Activated CD4-positive, CD25-positive, alpha-beta regulatory T cell treated with anti-CD3 and anti-CD28 coated beads, Interleukin-2, amount 50 U/mL, for 16 hours (primary cell): ENCODE data around the gene PGBD5.

Source experiments
- DNase-seq: peaks from one replicate; pipeline ENCODE4 v3.0.0-alpha.2; 2020; ENCODE audit warnings: low read depth, low spot score

PGBD5 gene

DNA sequence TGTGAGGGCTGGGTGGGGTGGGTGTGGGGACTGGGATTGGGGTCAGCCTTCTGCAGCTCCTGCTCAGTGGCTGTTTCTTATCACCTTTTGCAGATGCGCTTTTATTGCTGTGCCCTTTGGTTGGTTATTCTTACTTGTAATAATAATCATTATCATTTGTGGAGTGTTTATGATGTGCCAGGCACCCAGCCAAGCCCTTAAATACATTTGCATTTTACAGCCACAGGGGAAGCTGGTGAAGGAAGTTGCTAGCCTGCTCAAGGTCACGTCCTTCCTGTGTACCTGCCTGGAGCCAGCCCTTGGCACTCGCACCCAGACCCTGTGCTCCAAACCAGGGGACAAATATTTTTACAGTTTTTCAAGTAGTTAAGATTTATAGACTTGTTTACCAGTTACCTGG lies 144.0 kb downstream of the PGBD5 start:
- DNase-seq: no peak

DNA sequence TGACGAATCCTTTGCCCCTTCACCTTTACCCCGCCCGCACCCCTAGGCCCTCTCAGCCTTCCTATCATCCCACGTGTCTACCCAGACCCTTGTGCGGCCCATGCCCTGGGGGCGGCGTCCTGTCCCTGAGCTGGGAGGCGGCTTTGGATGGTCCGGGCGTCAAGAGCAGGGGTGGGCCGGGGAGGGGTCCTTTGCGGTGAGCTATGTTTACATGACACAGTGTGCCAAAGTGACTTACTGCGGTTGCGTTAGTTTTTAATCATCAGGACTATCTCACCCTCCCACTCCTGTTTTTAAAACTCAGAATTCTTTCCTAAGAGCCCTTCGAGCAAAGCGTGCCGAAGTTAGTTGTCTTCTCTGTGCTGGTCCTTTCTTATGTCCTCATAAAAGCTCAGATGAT lies 144.6 kb downstream of the PGBD5 start:
- DNase-seq: no peak

- DNase-seq: no peak
These were observed 145.2 kb downstream of the PGBD5 start for GRCh38 chr1:230280906-230281413.

- DNase-seq: no peak
These were observed 145.9 kb downstream of the PGBD5 start for GRCh38 chr1:230280054-230280795.

- no peak for DNase-seq
These were observed 146.6 kb downstream of the PGBD5 start for GRCh38 chr1:230279583-230279945.

DNA sequence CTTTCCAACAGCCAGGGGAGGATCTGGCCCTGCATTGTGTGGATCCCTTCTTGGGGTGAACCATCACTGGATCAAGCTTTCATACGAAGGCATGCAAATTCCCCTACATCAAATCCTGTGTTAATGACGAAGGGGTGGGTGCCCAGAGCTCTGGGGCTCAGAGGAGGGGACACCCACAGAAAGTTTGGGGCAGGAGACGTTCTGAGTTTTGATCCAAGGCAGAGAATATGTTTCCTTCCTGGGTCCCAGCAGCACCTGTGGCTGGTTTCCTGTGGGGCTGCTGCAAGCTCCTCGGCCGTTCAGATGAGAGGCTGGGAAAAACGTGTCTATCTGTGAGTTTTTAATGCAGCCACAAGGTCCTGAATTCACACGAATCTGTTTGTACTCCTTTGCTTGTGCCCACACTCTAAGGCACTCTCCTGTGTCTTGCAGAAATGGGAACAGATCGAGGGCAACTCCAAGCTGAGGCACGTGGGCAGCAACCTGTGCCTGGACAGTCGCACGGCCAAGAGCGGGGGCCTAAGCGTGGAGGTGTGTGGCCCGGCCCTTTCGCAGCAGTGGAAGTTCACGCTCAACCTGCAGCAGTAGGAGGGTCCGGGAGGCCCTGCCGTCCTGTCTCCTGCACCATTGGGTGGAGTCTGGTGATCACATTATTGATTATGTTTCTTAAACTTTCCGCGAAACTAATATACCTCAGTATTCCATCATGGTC lies 147.1 kb downstream of the PGBD5 start:
- DNase-seq: no peak

DNA sequence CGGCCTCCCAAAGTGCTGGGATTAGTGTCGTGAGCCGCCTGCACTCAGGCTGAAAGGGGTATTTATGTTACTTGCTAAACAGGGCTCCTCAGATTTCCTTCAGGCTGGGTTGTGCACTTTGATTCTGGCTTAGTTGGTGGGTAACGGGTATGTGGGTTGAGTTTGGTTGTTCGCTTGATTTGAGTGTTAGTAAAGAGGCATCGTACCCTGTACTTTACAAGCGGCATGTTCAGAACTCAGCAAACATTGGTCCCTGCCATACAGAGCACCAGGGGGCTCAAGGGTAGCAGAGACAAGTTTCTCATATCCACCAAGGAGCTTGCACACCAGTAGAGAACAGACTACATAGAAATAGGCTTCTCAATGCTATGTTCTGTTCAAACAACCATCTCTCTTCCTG lies 147.8 kb downstream of the PGBD5 start:
- DNase-seq: no peak

GRCh38 chr1:230277201-230278025 lies 148.7 kb downstream of the PGBD5 start:
- no peak for DNase-seq

DNA sequence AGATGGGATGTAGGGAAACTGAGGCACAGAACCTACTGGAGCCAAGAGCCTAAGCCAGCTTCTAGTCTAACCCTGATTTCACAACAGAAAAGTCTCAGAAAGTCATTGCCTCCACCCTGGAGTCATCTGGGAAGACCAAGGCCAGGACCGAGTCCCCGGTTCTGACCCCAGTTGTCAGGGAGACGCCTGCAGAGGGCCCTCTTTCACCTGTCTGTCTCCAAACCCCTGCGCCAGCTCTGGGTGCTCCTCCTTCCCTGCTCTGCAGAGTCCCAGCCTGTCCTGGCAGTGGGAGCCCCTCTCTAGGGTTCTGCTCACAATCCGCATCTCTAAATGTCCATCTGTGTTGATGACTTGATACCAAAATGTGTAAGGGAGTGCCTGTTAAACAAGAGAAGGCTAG lies 149.7 kb downstream of the PGBD5 start:
- DNase-seq: no peak

DNA sequence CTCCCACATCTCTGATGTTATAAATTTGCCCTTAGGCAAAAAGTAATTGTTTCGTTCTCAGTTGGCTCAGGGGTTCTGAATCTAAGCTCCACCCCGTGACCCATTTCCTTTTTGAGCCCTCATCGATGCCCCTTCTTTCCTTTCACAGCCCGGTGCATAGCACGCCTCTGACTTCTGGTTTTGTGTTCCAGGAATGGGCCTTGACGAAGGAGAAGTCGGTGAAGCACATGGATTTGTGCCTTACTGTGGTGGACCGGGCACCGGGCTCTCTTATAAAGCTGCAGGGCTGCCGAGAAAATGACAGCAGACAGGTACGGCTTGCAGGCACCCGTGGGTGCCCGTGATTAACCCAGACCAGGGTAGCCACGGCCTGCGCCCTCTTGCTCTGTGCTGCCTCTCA lies 151.9 kb downstream of the PGBD5 start:
- DNase-seq: no peak

- no peak for DNase-seq
These were observed 152.9 kb downstream of the PGBD5 start for GRCh38 chr1:230273141-230273710.

DNA sequence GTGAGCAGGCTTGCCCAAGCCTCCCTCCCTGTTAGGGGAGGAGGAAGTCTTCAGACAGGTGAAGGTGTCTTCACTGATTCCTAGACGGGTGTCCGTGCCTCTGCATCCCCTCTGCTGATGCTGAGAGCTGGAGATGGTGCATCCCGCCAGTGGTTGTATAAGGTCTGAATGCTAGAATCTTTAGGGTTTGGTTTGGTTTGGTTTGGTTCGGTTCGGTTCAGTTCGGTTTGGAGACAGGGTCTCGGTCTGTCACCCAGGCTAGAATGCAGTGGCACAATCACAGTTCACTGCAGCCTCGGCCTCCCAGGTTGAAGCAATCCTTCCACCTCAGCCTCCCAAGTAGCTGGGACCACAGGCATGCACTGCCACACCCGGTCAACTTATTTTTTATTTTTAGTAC lies 153.6 kb downstream of the PGBD5 start:
- DNase-seq: no peak

DNA sequence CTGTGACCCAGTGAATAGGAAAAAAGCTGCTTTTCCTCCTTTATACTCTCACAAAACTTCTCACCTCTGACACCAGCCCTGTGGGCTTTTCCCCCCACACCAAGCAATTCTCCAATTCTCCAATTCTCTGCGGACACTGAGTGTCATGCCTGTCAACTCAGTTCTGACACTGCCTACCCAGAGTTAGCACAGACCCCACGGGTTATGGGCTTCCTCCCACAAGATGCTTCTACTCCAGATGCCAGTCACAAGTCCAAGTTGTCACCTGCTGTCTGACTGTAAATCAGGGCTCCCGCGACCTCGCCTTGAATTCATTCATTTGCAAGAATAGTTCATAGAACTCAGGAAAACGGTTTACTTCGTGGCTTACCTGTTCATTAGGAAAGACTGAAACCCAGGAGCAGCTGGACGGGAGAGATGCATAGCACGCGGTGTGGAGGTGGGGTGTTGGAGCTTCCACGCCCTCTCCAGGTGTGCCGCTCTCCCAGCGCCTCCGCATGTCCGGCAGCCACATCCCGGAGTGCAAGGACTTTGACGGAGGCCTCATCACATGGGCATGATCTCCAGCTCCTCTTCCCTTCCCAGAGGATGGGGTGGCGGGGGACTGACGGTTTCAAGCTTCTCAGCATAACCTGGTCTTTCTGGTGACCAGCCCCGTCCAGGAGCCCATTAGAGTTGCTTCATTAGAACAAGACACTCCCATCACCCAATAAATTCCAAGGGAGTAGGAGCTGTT lies 154.7 kb downstream of the PGBD5 start:
- DNase-seq: no peak

DNA sequence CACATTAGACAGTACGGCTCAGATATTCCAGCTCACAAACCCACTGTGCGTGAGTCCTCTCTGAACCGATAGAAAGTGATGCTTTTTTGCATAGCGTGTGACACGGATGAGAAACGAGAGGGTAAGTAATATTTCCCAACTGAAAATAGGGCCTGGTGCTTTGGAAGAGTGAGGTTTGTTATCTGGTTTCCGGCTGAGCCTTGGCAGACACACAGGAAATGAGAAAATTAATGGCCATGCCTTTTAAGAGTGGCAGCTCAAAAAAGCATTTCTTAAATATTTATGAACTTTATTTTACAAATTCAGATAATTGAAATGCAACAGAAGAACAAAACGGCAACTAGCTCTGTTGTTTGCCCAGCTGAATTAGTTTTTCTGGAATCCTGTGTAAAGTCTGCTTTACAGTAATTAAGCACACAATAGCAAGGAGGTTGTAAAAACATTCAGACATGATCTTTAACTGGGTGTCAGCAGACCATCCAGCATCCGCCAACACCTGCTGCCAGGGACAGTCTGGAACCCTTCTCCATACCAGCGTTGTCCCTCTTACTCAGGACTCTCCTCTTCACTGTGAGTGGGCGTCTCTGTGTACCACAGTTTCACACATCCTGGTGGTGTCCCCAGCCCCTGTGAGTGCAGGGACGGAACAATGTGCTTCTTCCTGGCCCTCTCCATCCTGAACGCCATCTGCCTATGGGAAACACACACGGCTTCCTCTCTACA lies 155.4 kb downstream of the PGBD5 start:
- no peak for DNase-seq

- DNase-seq: no peak
These were observed 156.0 kb downstream of the PGBD5 start for GRCh38 chr1:230270185-230270558.

DNA sequence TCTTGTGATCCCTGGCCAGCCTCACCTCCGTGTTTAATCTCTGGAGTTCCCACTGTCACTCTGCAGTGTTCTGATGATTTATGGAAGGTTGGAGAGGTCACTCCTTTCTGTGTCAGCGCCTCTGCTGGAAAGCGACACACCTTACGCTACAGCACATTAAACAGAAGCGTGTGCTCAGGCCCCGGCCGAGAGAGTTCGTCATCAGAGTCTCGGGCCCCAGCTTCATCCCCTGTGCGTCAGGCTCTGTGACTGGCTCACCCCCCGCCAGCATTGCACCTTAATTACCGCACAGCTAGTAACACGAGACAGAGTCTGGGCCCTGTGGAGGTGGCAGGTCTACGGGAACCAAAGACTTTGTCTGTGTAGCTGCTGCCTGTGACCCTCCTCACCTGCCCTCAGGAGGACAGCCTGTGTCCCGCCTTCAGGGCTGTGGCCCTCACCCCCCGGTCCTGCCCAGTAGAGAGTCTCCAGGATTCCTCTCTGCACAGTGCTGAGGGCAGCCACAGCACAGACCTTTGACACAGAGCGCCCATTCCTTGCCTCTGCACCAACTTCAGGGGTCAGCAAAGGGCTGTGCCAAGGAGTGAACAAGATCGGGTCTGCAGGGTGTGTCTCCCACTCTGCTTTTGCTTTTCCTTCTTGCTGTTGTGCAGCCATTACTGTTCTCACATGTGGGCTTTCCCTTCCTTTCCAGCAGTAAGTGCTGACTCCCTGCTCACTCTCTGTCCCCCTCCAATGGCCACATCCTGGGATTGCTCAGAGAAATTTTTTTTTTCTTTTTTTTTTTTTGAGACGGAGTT lies 157.6 kb downstream of the PGBD5 start:
- DNase-seq: no peak

- no peak for DNase-seq
These were observed 158.6 kb downstream of the PGBD5 start for GRCh38 chr1:230267338-230268065.

DNA sequence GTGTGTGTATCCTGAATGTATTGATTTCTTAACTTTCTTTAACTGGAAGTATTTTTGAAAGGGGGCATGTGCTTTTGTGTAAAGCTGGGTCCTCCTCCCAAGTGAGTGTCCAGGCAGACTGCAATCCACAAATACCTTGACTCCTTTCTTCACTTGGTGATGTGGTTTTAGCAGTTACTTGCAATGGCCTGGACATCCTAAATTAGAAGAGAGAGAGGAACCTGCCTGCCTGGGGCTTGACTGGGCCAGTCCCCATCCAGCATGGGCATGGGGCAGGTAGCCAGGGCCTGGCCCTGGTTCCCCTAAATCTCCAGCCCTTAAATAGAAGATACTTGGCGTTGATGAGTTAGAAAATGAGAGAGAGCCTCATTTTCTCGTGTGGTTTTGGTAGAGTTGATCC lies 159.7 kb downstream of the PGBD5 start:
- DNase-seq: no peak
